Vagina (tissue), 2 donors: ENCODE data around the gene CYP4A11. TPM values are rescaled to one million over a fixed set of nuclear protein-coding genes. Genes with fewer than 3 reads are reported as not detected.
"Not testable (repeated sequence)": the region's sequence is repeated elsewhere in the genome, so short reads cannot be mapped to it uniquely, and the experiment has no call there.

Source experiments
- DNase-seq, 2 donors: peaks; one replicate each; pipeline ENCODE4 v3.0.0-alpha.2; 2017; ENCODE audit errors: extremely low spot score in 2 of 2
- H3K27ac ChIP-seq: fragments of 200-600 bp; sonication (generic); one replicate; pipeline ENCODE4 v1.5.1; 2019
- H3K27me3 ChIP-seq: fragments of 200-600 bp; sonication (generic); one replicate; pipeline ENCODE4 v1.5.1; 2019
- H3K36me3 ChIP-seq, 2 donors: fragments of 200-600 bp; sonication (generic); one replicate each; pipeline ENCODE4 v1.5.1; 2017 to 2019
- H3K4me1 ChIP-seq: fragments of 200-600 bp; sonication (generic); one replicate; pipeline ENCODE4 v1.5.1; 2019
- H3K4me3 ChIP-seq, 2 donors: fragments of 200-600 bp; sonication (generic); 1 replicate in 1 of 2; 2 replicates in 1 of 2; pipeline ENCODE4 v1.5.1; 2016 to 2019
- H3K9me3 ChIP-seq: fragments of 200-600 bp; sonication (generic); one replicate; pipeline ENCODE4 v1.5.1; 2019
- POLR2A ChIP-seq, 2 donors: fragments of 450-650 bp; IDR thresholded peaks; one replicate each; pipeline ENCODE4 v1.6.1; 2017; ENCODE audit warnings: antibody characterized with exemption in 2 of 2, mild to moderate bottlenecking in 2 of 2, moderate library complexity in 2 of 2
- POLR2AphosphoS5 ChIP-seq, 2 donors: sonication (generic); formaldehyde crosslinking; IDR thresholded peaks; one replicate each; pipeline ENCODE4 v1.9.0; 2017; ENCODE audit warnings: antibody characterized with exemption in 2 of 2, mild to moderate bottlenecking in 2 of 2, low read depth in 1 of 2; ENCODE audit not compliant: insufficient read depth in 1 of 2
- intact Hi-C: fragments of 100-400 bp; cut with DNase I; formaldehyde crosslinking; loops from one replicate; pipeline ENCODE4 v1.15.1; 2023
- total RNA-seq: library from RNA; depleted of rRNA; stranded (reverse); fragments of >200 nt; gene quantifications from one replicate; pipeline ENCODE4 v1.2.3, GENCODE V29; 2016
- TF ChIP-seq, protein P1 (sequence below), 3 experiments: fragments of 450-650 bp in 2 of 3; fragments of 200-600 bp in 1 of 3; sonication (generic) in 1 of 3; IDR thresholded peaks; one replicate each; pipeline ENCODE4 v1.5.1; 2017 to 2019; ENCODE audit warnings: antibody characterized with exemption in 3 of 3, mild to moderate bottlenecking in 2 of 3, moderate library complexity in 2 of 3

Gene CYP4A11, protein sequence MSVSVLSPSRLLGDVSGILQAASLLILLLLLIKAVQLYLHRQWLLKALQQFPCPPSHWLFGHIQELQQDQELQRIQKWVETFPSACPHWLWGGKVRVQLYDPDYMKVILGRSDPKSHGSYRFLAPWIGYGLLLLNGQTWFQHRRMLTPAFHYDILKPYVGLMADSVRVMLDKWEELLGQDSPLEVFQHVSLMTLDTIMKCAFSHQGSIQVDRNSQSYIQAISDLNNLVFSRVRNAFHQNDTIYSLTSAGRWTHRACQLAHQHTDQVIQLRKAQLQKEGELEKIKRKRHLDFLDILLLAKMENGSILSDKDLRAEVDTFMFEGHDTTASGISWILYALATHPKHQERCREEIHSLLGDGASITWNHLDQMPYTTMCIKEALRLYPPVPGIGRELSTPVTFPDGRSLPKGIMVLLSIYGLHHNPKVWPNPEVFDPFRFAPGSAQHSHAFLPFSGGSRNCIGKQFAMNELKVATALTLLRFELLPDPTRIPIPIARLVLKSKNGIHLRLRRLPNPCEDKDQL
- total RNA-seq = not detected

DNA sequence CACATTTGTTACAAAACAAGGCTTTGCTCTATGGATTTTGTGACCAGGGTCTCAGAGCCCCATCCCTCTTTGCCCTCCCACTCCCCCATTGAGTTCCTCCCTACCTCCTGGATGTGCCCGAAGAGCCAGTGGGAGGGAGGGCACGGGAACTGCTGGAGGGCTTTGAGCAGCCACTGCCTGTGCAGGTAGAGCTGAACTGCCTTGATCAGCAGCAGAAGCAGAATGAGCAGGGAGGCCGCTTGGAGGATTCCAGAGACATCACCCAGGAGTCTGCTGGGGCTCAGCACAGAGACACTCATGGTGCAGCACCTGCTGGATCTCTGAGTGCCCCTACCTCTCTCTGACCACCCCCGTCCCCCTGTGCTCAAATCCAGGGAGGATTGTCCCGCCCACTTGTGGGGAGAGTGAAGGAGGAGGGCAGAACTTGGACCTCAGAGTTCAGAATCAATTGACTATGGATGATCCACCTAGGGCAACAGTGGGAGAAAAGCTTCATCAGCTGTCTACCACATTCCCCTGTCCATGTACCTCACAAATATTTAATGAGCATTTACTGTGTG is at the start of gene CYP4A11:
Gene CYP4A11, minus strand, starts transcription at position 342 of the 560 bp plus-strand sequence. Its CDS starts 43 bp downstream, at position 299.
- TF ChIP-seq, protein P1, sequence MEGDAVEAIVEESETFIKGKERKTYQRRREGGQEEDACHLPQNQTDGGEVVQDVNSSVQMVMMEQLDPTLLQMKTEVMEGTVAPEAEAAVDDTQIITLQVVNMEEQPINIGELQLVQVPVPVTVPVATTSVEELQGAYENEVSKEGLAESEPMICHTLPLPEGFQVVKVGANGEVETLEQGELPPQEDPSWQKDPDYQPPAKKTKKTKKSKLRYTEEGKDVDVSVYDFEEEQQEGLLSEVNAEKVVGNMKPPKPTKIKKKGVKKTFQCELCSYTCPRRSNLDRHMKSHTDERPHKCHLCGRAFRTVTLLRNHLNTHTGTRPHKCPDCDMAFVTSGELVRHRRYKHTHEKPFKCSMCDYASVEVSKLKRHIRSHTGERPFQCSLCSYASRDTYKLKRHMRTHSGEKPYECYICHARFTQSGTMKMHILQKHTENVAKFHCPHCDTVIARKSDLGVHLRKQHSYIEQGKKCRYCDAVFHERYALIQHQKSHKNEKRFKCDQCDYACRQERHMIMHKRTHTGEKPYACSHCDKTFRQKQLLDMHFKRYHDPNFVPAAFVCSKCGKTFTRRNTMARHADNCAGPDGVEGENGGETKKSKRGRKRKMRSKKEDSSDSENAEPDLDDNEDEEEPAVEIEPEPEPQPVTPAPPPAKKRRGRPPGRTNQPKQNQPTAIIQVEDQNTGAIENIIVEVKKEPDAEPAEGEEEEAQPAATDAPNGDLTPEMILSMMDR (IDR thresholded peaks at IDR 0.05) = no peak
- TF ChIP-seq POLR2AphosphoS5 (IDR thresholded peaks at IDR 0.05; ENCODE audit: insufficient read depth in 1 of 2, low read depth in 1 of 2) (no peak), POLR2A (IDR thresholded peaks at IDR 0.05) (no peak)
- DNase-seq = no peak
- intact Hi-C loops = no loop called here
- Histone ChIP-seq H3K9me3 (no peaks in the 10 kb centered on the region), H3K36me3 (no peaks in the 10 kb centered on the region), H3K4me1 (no peaks in the 10 kb centered on the region), H3K27me3 (no peaks in the 10 kb centered on the region), H3K4me3 (no peak within 1 kb of the TSS), H3K27ac (no peak within 1 kb of the TSS)

DNA sequence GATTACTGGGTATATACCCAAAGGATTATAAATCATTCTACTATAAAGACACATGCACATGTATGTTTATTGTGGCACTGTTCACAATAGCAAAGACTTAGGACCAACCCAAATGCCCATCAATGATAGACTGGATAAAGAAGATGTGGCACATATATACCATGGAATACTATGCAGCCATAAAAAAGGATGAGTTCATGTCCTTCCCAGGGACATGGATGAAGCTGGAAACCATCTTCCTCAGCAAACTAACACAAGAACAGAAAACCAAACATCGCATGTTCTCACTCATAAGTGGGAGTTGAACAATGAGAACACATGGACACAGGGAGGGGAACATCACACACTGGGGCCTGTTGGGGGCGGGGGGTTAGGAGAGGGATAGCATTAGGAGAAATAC is 49.3 kb upstream of the CYP4A11 start:
- DNase-seq, H3K4me1 ChIP-seq, H3K36me3 ChIP-seq, H3K27ac ChIP-seq, intact Hi-C loops, H3K4me3 ChIP-seq, H3K9me3 ChIP-seq, H3K27me3 ChIP-seq: not testable (repeated sequence)

DNA sequence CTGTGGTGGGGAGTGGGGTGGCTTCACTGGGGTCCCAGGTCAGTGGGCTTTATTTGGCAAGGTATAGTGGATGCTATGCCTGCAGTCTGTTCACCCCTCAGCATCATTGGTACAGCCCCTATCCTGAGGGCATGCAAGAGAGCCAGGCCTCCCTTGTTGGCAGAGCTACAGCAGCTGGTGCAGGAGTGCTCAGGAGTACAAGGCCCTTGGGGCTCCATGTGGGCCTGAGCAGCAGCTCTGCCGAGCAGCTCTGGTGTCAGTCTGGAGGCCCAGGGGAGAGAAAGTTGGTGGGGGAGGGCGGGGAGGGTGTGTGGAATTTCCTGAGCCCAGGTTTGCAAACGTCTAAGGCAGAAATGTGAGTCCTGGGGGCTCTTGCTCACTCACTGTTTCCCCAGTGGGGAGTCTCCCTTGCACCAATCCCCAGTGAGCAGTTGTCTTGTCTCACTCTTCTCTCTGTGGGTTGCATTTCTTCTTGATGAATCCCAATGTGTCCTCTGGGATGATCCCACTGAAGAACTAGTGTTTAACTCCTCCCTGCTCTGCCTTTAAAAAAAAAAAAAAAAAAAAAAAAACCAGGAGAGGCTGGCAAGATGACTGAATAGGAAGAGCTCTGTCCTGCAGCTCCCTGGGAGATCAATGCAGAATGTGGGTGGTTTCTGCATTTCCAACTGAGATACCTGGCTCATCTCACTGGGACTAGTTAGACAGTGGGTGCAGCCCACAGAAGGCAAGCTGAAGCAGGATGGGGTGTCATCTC is 42.7 kb upstream of the CYP4A11 start:
- Histone ChIP-seq H3K27me3 (no peaks in the 10 kb centered on the region), H3K4me1 (no peaks in the 10 kb centered on the region), H3K9me3 (no peaks in the 10 kb centered on the region), H3K4me3 (no peak overlapping the region), H3K27ac (no peak overlapping the region), H3K36me3 (no peaks in the 10 kb centered on the region)
- intact Hi-C loops = no loop called here
- DNase-seq = no peak
- TF ChIP-seq POLR2AphosphoS5 (IDR thresholded peaks at IDR 0.05; ENCODE audit: insufficient read depth in 1 of 2, low read depth in 1 of 2) (no peak), POLR2A (IDR thresholded peaks at IDR 0.05) (no peak)
- TF ChIP-seq, protein P1 (IDR thresholded peaks at IDR 0.05) = no peak

DNA sequence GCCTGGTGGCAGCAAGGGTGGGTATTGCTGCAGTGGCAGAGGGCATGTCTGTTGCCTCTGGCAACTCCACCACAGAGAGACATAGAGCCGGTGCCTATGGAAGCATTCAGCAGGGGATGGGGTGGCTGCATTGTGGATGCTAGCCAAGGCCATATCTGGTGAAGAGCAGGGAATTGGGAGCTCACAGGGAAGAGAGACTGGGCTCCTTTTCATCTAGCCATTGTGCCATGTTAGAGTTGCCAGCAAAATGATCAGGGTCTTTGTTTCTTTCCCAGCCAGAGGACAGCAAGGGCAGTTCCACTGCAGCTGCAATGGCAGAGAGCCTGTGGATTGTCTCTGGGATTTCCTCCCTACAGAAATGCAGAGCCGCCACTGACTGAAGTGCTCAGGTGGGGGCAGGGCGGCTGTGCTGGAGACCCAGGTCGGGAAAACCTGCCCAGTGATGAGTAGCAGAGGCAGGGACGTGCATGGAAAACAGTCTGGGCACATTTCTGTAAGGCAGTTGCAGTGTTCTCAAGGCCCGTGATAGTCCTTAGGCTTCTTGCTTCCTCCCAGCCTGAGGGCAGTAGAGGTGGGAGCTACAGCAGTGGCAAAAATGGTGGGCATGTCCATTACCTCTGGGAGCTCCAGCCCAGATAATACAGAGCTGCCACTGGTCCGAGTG is 42.0 kb upstream of the CYP4A11 start:
- Histone ChIP-seq H3K36me3 (no peaks in the 10 kb centered on the region), H3K9me3 (no peaks in the 10 kb centered on the region), H3K4me1 (no peaks in the 10 kb centered on the region), H3K27ac (no peak overlapping the region), H3K27me3 (no peaks in the 10 kb centered on the region), H3K4me3 (no peak overlapping the region)
- DNase-seq = no peak
- intact Hi-C loops = no loop called here
- no peak for TF ChIP-seq POLR2A (IDR thresholded peaks at IDR 0.05)
- TF ChIP-seq POLR2AphosphoS5 (IDR thresholded peaks at IDR 0.05; ENCODE audit: insufficient read depth in 1 of 2, low read depth in 1 of 2) = no peak
- TF ChIP-seq, protein P1 (IDR thresholded peaks at IDR 0.05) = no peak

DNA sequence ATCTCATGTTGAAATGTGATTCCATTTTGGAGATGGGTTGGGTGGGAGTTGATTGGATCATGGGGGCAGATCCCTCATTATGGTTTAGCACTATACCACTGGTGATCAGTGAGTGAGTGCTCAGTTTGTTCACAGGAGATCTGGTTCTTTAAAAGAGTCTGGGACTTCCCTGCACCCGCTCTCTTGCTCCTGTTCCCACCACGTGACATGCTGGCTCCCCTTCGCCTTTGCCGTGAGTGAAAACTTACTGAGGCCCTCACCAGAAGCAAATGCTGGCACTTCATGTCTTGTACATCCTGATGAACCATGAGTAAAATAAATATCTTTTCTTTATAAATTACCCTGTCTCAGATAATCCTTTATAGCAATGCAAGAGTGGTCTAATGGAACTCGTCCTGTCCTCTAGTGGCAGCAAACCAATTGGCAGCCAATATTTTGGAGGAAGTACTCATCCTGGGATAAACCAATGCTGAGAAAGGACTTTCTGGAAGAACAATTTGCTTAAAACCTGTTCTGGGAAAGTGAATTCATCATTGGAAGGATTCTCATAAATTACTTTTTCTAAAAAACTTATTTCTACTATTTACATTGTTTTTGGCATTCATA is 27.8 kb upstream of the CYP4A11 start:
- Histone ChIP-seq H3K4me1 (no peaks in the 10 kb centered on the region), H3K36me3 (no peaks in the 10 kb centered on the region), H3K4me3 (no peak overlapping the region), H3K9me3 (no peaks in the 10 kb centered on the region), H3K27me3 (no peaks in the 10 kb centered on the region), H3K27ac (no peak overlapping the region)
- no peak for DNase-seq
- TF ChIP-seq POLR2AphosphoS5 (IDR thresholded peaks at IDR 0.05; ENCODE audit: insufficient read depth in 1 of 2, low read depth in 1 of 2) (no peak), POLR2A (IDR thresholded peaks at IDR 0.05) (no peak)
- TF ChIP-seq, protein P1 (IDR thresholded peaks at IDR 0.05) = no peak
- intact Hi-C loops = no loop called here

DNA sequence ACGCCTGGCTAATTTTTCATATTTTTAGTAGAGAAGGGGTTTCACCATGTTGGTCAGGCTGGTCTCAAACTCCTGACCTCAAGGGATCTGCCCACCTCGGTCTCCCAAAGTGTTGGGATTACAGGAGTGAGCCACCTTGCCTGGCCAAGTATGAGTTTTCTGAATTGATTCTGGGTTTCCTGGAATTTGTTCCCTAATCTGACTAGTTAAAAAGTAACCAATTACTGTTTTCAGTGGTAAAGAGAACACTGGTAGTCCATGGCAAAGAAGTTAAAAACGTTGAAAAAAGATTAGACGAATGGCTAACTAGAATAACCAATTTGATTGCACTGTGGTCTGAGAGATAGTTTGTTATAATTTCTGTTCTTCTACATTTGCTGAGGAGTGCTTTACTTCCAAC is 21.0 kb upstream of the CYP4A11 start:
- H3K27ac ChIP-seq, H3K4me3 ChIP-seq, DNase-seq, H3K36me3 ChIP-seq, intact Hi-C loops, H3K9me3 ChIP-seq, H3K27me3 ChIP-seq, H3K4me1 ChIP-seq: not testable (repeated sequence)
